K562 (cell line): ENCODE measurements around the gene PHYHD1. TPM values are rescaled to one million over a fixed set of nuclear protein-coding genes. Genes with fewer than 3 reads are reported as not detected.

Source experiments
- ATAC-seq: fragments of 200-7000 bp; cut with Tn5 transposase; 3 replicates; pipeline ENCODE4 v1.9.1; 2020; ENCODE audit warnings: moderate library complexity
- BruUV-seq: library from RNA; stranded (reverse); fragments of 400-500 nt; replicated peaks from 2 replicates; lab custom pipeline; 2021; lab: Mats Ljungman, UMichigan
- CTCF ChIA-PET: fragments of 300-600 bp; formaldehyde crosslinking; extraction: SDS; loops from one replicate; lab custom pipeline; 2021; ENCODE audit warnings: low intra/inter-chr PET ratio; lab: Yijun Ruan, JAX
- POLR2A ChIA-PET: fragments of 300-600, 350-650 bp; sonication (Branson Sonifier 250); formaldehyde crosslinking; extraction: SDS; loops from one replicate; lab custom pipeline; 2021; ENCODE audit warnings: antibody characterized with exemption, inconsistent platforms; lab: Yijun Ruan, JAX
- DNase-seq, 4 experiments: peaks; one replicate each; pipeline versions ENCODE4 v3.0.0 to v3.0.0-alpha.2; 2011 to 2018; ENCODE audit warnings: low spot score in 3 of 4, mixed read lengths in 3 of 4; ENCODE audit errors: extremely low read depth in 1 of 4
- FAIRE-seq: peaks from 2 replicates; lab custom pipeline; 2011; peaks lifted over from hg19 to GRCh38; lab: Jason Lieb, UNC
- H2AFZ ChIP-seq: 2 replicates; pipeline ENCODE4 v1.6.0; 2011; ENCODE audit warnings: low read depth, low read length, control low read depth, inconsistent platforms
- H3K27ac ChIP-seq: fragments of 200-600 bp; 3 replicates; pipeline ENCODE4 v1.8.0; 2011; ENCODE audit warnings: low read depth, mild to moderate bottlenecking, control low read depth, inconsistent platforms, low read length, moderate library complexity, mixed read lengths; ENCODE audit errors: extremely low read depth
- H3K27me3 ChIP-seq, 2 experiments: fragments of 300-600 bp in 1 of 2; 2 replicates in 1 of 2; 3 replicates in 1 of 2; pipeline versions ENCODE4 v1.6.0 to v1.8.0; 2011; ENCODE audit warnings: inconsistent platforms in 2 of 2, low read length in 2 of 2, mild to moderate bottlenecking in 1 of 2, mixed read lengths in 1 of 2, moderate library complexity in 1 of 2; ENCODE audit not compliant: control insufficient read depth in 2 of 2, insufficient read depth in 2 of 2
- H3K36me3 ChIP-seq: fragments of 300-600 bp; 3 replicates; pipeline ENCODE4 v1.8.0; 2011; ENCODE audit warnings: mild to moderate bottlenecking, low read length, inconsistent platforms; ENCODE audit not compliant: control insufficient read depth, insufficient read depth
- H3K4me1 ChIP-seq, 2 experiments: fragments of 200-600 bp in 1 of 2; replicated peaks in 1 of 2; 2 replicates in 1 of 2; 3 replicates in 1 of 2; pipeline versions ENCODE4 v1.5.1 to v1.8.0; 2011; ENCODE audit warnings: inconsistent platforms in 2 of 2, low read length in 2 of 2, mild to moderate bottlenecking in 1 of 2, mixed read lengths in 1 of 2, moderate library complexity in 1 of 2; ENCODE audit not compliant: control insufficient read depth in 2 of 2, insufficient read depth in 2 of 2
- H3K4me2 ChIP-seq: 2 replicates; pipeline ENCODE4 v1.6.1; 2011; ENCODE audit warnings: low read length, control low read depth, inconsistent platforms, mixed read lengths; ENCODE audit not compliant: insufficient read depth
- H3K4me3 ChIP-seq: fragments of 200-600 bp; sonication (generic), shearing (Covaris generic); 2 replicates; pipeline ENCODE4 v1.5.1; 2016; ENCODE audit warnings: control low read depth, inconsistent platforms
- H3K79me2 ChIP-seq: fragments of 200-600 bp; 3 replicates; pipeline ENCODE4 v1.8.0; 2011; ENCODE audit warnings: low read length, inconsistent platforms; ENCODE audit not compliant: control insufficient read depth, insufficient read depth
- H3K9ac ChIP-seq, 2 experiments: 2 replicates each; pipeline versions ENCODE4 v1.6.0 to v1.6.1; 2011; ENCODE audit warnings: low read depth in 2 of 2, low read length in 2 of 2, control low read depth in 1 of 2, inconsistent platforms in 1 of 2, mild to moderate bottlenecking in 1 of 2, mixed read lengths in 1 of 2; ENCODE audit not compliant: insufficient read depth in 1 of 2
- H3K9me1 ChIP-seq: one replicate; pipeline ENCODE4 v1.6.0; 2011; ENCODE audit warnings: inconsistent platforms, mild to moderate bottlenecking, low read length, moderate library complexity; ENCODE audit not compliant: control insufficient read depth, insufficient read depth
- H3K9me3 ChIP-seq: replicated peaks from 2 replicates; pipeline ENCODE4 v1.5.1; 2011; ENCODE audit warnings: low read depth, low read length, inconsistent platforms; ENCODE audit not compliant: control insufficient read depth, insufficient read depth
- H4K20me1 ChIP-seq: replicated peaks from 2 replicates; pipeline ENCODE4 v1.6.1; 2011; ENCODE audit warnings: low read length, inconsistent platforms, mixed read lengths; ENCODE audit not compliant: control insufficient read depth, insufficient read depth
- HLTF ChIP-seq: fragments of 450-650 bp; IDR thresholded peaks from 2 replicates; pipeline ENCODE4 v1.6.1; 2016
- MIER1 ChIP-seq: fragments of 450-650 bp; IDR thresholded peaks from 2 replicates; pipeline ENCODE4 v1.6.1; 2016; ENCODE audit warnings: antibody characterized with exemption, mild to moderate bottlenecking, low read depth
- NCOR1 ChIP-seq: fragments of 450-650 bp; IDR thresholded peaks from 2 replicates; pipeline ENCODE4 v1.6.1; 2016; ENCODE audit warnings: mild to moderate bottlenecking, moderate library complexity
- SPI1 ChIP-seq: IDR thresholded peaks from 2 replicates; pipeline ENCODE4 v1.6.1; 2011; ENCODE audit warnings: low read depth, low read length, control low read depth, borderline replicate concordance
- TEAD1 ChIP-seq, 2 experiments: fragments of 450-650 bp in 1 of 2; sonication (generic) in 1 of 2; formaldehyde crosslinking; IDR thresholded peaks; 2 replicates each; pipeline versions ENCODE4 v1.4.0 to v1.8.0; 2020 to 2022; ENCODE audit warnings: mild to moderate bottlenecking in 2 of 2, missing genetic modification reagents in 1 of 2
- ZFPM2 ChIP-seq: fragments of 250-450 bp; sonication (Bioruptor Pico); IDR thresholded peaks from 2 replicates; pipeline ENCODE4 v1.5.1; 2022; ENCODE audit warnings: mild to moderate bottlenecking
- ZNF780A ChIP-seq: fragments of 250-450 bp; sonication (Bioruptor Pico); IDR thresholded peaks from 2 replicates; pipeline ENCODE4 v1.5.0; 2021; ENCODE audit warnings: mild to moderate bottlenecking
- WGBS: fragments of 100-300 bp; shearing (Covaris generic); methylation state at CpG from one replicate; pipeline ENCODE4 v1.1.6; 2016; ENCODE audit warnings: low coverage, mixed read lengths; ENCODE audit not compliant: insufficient coverage; ENCODE audit errors: missing lambda C conversion rate; 5-methylcytosine and 5-hydroxymethylcytosine counted together
- in situ Hi-C: fragments of 300-500 bp; cut with MboI; formaldehyde crosslinking; loops from 4 replicates; pipeline ENCODE4 v1.15.0; 2018; ENCODE audit warnings: inconsistent platforms, mixed read lengths
- intact Hi-C: fragments of 100-400 bp; cut with micrococcal nuclease; formaldehyde crosslinking; loops from 2 replicates; pipeline ENCODE4 v1.14.2; 2022
- polyA plus RNA-seq, 8 experiments: library from polyadenylated mRNA; depleted of rRNA in 4 of 8; stranded (reverse) in 5 of 8; unstranded in 3 of 8; fragments of >200 nt; fragmentation: Nextera tagmentation in 2 of 8; fragmentation: Illumina TruSeq in 1 of 8; extraction: Ambion mirVana in 2 of 8; extraction: Trizol in 1 of 8; gene quantifications; 2 replicates each; pipeline versions ENCODE4 v1.2.1 to v1.2.3, GENCODE V29; 2011 to 2014; ENCODE audit warnings: inconsistent platforms in 1 of 8, missing spikeins in 1 of 8
- total RNA-seq, 7 experiments: library from RNA; depleted of rRNA in 6 of 7; stranded (reverse); fragments of >200 nt in 6 of 7; fragmentation: Illumina TruSeq in 2 of 7; extraction: Trizol in 2 of 7; gene quantifications; 2 replicates each; pipeline versions ENCODE4 v1.2.1 to v1.2.3, GENCODE V29; 2011 to 2021; ENCODE audit warnings: low replicate concordance in 1 of 7
- TF ChIP-seq, protein P1 (sequence below), 2 experiments: fragments of 450-650 bp; conservative IDR thresholded peaks; 2 replicates each; pipeline ENCODE4 v1.6.1; 2017; ENCODE audit warnings: mild to moderate bottlenecking in 2 of 2, moderate library complexity in 2 of 2
- TF ChIP-seq, protein P2 (sequence below): sonication (generic); formaldehyde crosslinking; IDR thresholded peaks from 2 replicates; pipeline ENCODE4 v1.8.0; 2022; ENCODE audit warnings: mild to moderate bottlenecking, missing genetic modification reagents
- TF ChIP-seq, protein P3 (sequence below): fragments of 450-650 bp; formaldehyde crosslinking; conservative IDR thresholded peaks from 2 replicates; pipeline ENCODE4 v1.4.0; 2022; ENCODE audit warnings: mild to moderate bottlenecking, missing genetic modification characterization
- TF ChIP-seq, protein P4 (sequence below), 2 experiments: IDR thresholded peaks; 2 replicates each; pipeline ENCODE4 v1.6.1; 2011; ENCODE audit warnings: borderline replicate concordance in 1 of 2, control low read depth in 1 of 2, low read depth in 1 of 2, low read length in 1 of 2, mild to moderate bottlenecking in 1 of 2, mixed read lengths in 1 of 2, moderate library complexity in 1 of 2; ENCODE audit not compliant: insufficient read depth in 1 of 2, insufficient read length in 1 of 2, poor library complexity in 1 of 2, severe bottlenecking in 1 of 2; ENCODE audit errors: extremely low read depth in 1 of 2

The PHYHD1 gene
- total and polyA plus RNA-seq, 9 of the 15 experiments (the other 6 are each of a cell fraction or from before 2014, with no cell fraction given): 0.36 to 1.3 (median 0.80) TPM

DNA sequence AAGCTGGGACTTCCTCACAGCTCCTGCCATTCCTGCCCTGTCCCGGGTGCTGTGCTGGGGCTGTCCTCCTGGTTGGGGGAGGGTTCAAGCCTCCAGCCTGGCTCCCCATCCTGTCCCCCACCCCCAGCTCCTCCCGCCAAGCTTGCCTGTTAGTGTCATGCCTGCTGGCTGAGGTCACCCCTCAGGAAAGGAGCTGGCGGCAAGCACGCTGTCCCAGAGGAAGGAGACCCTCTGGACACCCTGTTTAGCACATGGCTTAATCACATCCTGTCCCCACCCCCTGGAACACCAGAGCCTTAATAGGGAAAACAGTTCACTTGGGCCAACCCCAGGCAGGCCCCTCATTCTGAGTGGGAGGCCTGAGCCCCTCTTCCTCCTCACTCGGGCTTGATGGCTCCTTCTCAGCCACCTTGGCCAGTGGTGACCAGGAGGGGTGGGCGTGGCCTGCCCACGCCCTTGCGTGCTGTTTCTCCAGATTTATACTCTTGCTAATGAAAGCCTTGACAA lies 9.2 kb upstream of the PHYHD1 start:
- BruUV-seq: no TSS peak
- POLR2A ChIA-PET: interaction anchor here (3.1 kb wide), 1 partner anchor 12 kb away, joined by 7 read pairs; no protein-coding TSS in a partner anchor
- CTCF ChIA-PET: no interaction called here
- H3K79me2 ChIP-seq: 0 out of 3 replicates have a peak, but pooled peaks cover 11% of the 10 kb centered on the region
- peak; percentile 47 for ATAC-seq
- TF ChIP-seq ZNF780A: no peak
- no peak for TF ChIP-seq NCOR1
- TF ChIP-seq, protein P1, sequence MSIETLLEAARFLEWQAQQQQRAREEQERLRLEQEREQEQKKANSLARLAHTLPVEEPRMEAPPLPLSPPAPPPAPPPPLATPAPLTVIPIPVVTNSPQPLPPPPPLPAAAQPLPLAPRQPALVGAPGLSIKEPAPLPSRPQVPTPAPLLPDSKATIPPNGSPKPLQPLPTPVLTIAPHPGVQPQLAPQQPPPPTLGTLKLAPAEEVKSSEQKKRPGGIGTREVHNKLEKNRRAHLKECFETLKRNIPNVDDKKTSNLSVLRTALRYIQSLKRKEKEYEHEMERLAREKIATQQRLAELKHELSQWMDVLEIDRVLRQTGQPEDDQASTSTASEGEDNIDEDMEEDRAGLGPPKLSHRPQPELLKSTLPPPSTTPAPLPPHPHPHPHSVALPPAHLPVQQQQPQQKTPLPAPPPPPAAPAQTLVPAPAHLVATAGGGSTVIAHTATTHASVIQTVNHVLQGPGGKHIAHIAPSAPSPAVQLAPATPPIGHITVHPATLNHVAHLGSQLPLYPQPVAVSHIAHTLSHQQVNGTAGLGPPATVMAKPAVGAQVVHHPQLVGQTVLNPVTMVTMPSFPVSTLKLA (conservative IDR thresholded peaks at IDR 0.05): 0 out of 4 replicates have a peak, but pooled peaks of 1 of the 2 experiments have one; percentile 16
- TF ChIP-seq, protein P2, sequence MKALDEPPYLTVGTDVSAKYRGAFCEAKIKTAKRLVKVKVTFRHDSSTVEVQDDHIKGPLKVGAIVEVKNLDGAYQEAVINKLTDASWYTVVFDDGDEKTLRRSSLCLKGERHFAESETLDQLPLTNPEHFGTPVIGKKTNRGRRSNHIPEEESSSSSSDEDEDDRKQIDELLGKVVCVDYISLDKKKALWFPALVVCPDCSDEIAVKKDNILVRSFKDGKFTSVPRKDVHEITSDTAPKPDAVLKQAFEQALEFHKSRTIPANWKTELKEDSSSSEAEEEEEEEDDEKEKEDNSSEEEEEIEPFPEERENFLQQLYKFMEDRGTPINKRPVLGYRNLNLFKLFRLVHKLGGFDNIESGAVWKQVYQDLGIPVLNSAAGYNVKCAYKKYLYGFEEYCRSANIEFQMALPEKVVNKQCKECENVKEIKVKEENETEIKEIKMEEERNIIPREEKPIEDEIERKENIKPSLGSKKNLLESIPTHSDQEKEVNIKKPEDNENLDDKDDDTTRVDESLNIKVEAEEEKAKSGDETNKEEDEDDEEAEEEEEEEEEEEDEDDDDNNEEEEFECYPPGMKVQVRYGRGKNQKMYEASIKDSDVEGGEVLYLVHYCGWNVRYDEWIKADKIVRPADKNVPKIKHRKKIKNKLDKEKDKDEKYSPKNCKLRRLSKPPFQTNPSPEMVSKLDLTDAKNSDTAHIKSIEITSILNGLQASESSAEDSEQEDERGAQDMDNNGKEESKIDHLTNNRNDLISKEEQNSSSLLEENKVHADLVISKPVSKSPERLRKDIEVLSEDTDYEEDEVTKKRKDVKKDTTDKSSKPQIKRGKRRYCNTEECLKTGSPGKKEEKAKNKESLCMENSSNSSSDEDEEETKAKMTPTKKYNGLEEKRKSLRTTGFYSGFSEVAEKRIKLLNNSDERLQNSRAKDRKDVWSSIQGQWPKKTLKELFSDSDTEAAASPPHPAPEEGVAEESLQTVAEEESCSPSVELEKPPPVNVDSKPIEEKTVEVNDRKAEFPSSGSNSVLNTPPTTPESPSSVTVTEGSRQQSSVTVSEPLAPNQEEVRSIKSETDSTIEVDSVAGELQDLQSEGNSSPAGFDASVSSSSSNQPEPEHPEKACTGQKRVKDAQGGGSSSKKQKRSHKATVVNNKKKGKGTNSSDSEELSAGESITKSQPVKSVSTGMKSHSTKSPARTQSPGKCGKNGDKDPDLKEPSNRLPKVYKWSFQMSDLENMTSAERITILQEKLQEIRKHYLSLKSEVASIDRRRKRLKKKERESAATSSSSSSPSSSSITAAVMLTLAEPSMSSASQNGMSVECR (CRISPR knock-in tag): 0 out of 2 replicates have a peak, but pooled peaks have one; percentile 43
- TF ChIP-seq ZFPM2 (CRISPR knock-in tag): no peak
- no peak for TF ChIP-seq HLTF
- peak; percentile 41; the same call in 1 of the 2 replicates for TF ChIP-seq SPI1
- TF ChIP-seq, protein P3, sequence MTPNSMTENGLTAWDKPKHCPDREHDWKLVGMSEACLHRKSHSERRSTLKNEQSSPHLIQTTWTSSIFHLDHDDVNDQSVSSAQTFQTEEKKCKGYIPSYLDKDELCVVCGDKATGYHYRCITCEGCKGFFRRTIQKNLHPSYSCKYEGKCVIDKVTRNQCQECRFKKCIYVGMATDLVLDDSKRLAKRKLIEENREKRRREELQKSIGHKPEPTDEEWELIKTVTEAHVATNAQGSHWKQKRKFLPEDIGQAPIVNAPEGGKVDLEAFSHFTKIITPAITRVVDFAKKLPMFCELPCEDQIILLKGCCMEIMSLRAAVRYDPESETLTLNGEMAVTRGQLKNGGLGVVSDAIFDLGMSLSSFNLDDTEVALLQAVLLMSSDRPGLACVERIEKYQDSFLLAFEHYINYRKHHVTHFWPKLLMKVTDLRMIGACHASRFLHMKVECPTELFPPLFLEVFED (CRISPR knock-in tag): no peak
- TF ChIP-seq, protein P4, sequence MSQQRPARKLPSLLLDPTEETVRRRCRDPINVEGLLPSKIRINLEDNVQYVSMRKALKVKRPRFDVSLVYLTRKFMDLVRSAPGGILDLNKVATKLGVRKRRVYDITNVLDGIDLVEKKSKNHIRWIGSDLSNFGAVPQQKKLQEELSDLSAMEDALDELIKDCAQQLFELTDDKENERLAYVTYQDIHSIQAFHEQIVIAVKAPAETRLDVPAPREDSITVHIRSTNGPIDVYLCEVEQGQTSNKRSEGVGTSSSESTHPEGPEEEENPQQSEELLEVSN (IDR thresholded peaks at IDR 0.05; ENCODE audit: borderline replicate concordance in 1 of 2, extremely low read depth in 1 of 2, insufficient read depth in 1 of 2, insufficient read length in 1 of 2, low read depth in 1 of 2, low read length in 1 of 2, poor library complexity in 1 of 2, severe bottlenecking in 1 of 2): peak in 1 of 2 experiments; percentile 11
- no peak for TF ChIP-seq MIER1
- no peak for TF ChIP-seq TEAD1 (CRISPR knock-in tag; IDR thresholded peaks at IDR 0.05)
- H4K20me1 ChIP-seq: no peaks in the 10 kb centered on the region; the same call in 1 of the 2 replicates
- 49% methylated on average over 7 of the region's 8 CpGs for WGBS
- H3K27me3 ChIP-seq: no peaks in the 10 kb centered on the region; a peak in 1 of 5 replicates
- intact Hi-C loops (no loop called here), in situ Hi-C loops (no loop called here)
- no peaks in the 10 kb centered on the region for H3K9me1 ChIP-seq
- DNase-seq: peak in 2 of 4 experiments; percentile 18 to 45
- FAIRE-seq: no peak
- H3K4me1 ChIP-seq: peaks cover 17 to 49% of the 10 kb centered on the region in 2 experiments
- H3K36me3 ChIP-seq: peaks cover 58% of the 10 kb centered on the region; the same call in 2 of the 3 replicates
- no peaks in the 10 kb centered on the region for H3K9me3 ChIP-seq
- H3K27ac ChIP-seq: no peak overlapping the region
- H3K4me2 ChIP-seq: no peak overlapping the region
- H3K4me3 ChIP-seq: no peak overlapping the region
- peak overlapping the region in 1 of 2 experiments; percentile 86; a peak in 2 of 4 replicates for H3K9ac ChIP-seq
- H2AFZ ChIP-seq: no peak overlapping the region
